CD4-positive, alpha-beta T cell treated with Interleukin-17A for 4 hours (primary cell): ENCODE results near the gene CTSF.
"Not testable (repeated sequence)": the region's sequence is repeated elsewhere in the genome, so short reads cannot be mapped to it uniquely, and the experiment has no call there.

Experiments used
- DNase-seq: peaks from one replicate; pipeline ENCODE4 v3.0.0-alpha.2; 2020; ENCODE audit warnings: mixed read lengths

CTSF gene

GRCh38 chr11:66589315-66589714 lies 20.9 kb upstream of the CTSF start:
- not testable (repeated sequence) for DNase-seq

- no peak for DNase-seq
These were observed 17.7 kb upstream of the CTSF start for GRCh38 chr11:66586136-66586535.

DNA sequence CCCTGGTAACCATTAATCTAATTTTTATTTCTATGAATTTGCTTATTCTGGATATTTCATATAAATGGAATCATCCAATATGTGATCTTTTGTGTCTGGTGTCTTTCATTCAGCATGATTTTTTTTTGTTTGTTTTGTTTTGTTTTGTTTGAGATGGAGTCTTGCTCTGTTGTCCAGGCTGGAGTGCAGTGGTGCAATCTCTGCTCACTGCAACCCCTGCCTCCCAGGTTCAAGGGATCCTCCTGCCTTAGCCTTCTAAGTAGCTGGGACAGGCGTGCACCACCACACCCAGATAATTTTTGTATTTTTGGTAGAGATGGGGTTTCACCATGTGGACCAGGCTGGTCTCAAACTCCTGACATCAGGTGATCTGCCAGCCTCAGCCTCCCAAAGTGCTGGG lies 17.0 kb upstream of the CTSF start:
- not testable (repeated sequence) for DNase-seq

DNA sequence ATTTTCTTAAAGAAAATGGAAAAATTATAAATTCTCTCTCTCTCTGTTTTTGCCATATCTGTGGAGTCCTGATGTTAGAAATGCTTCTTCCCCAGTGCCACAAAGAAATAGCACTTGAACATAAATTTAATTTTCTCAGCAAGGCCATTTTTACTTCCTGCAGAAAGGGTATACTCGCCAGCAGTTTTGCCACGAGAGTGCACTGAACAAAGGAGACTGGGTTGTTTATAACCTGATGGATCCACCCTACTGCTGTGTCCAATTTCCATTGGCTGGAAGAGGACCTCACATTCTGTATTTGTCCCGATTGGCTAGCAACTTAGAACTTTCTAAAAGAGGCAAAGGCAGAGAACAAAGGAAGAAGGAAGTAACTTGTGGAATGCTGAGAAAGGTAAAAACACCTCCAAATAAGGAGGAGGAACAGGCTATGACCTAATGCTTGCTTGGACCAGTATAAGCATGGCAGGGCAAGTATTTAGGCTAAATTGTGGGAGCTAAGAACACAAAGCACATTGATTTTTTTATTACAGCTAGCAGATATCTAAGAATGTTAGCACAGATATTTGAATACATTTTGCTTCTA lies 14.2 kb upstream of the CTSF start:
- not testable (repeated sequence) for DNase-seq

DNA sequence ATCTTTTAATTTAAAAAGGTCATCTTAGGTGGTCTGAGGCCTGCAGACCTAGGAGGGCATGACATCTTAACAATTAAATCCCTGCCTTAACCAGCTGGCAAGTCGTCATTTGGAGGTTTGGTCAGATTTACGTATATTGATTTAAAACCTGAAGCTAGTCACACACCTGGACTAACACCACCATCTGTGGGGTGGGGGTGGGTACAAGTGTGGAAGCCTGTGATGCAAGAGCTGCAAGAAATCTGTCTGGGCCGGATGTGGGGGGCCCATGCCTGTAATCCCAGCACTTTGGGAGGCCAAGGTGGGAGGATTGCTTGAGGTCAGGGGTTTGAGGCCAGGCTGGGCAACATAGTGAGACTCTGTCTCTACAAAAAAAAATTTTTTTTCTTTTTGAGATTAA lies 12.9 kb upstream of the CTSF start:
- no peak for DNase-seq

DNA sequence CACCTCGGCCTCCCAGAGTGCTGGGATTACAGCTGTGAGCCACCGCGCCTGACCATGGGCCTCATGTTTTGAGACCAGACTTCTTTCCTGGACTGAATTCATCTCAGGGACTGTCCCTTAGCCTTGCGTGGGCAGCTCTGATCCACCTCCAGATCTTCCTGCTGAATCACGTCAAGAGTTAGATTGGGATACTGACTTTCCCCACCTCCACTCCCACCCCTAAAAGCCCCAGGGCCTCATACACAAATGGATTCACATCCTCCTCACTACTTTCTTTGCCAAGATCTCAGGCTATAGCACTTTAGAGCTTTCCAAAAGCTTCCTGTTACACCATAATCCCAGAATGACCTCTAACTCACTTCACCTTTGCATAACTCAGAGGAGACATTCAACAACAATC lies 12.4 kb upstream of the CTSF start:
- DNase-seq, result no peak

DNA sequence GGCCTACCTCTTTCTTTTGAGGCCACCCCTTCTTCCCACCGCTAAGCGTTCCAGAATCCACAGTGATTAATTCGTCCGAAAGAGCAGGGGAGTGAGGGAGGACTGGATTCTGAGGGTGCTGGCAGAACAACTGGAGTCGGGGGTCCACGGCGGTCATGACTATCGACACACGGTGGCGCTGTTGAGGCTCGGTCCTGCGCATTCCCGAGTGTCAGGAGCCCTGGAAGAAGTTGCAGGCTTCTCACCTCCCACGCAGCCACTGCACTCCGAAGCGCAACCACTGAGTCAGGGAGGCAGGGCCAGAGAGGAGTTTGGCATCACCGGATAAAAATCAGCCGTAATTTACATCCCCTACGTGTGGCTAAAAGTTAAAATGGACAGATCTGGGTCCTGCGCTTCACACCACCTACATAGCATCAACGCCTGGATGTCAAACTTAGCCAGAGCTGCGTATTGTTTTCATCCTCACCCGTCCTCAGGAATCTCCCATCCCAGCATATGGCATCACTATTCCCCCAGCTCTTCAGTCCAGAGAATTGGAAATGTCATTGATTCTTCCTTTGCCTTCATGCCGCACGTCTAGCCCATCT lies 10.7 kb upstream of the CTSF start:
- DNase-seq, result peak; percentile 87

GRCh38 chr11:66570850-66571180 lies 2.4 kb upstream of the CTSF start:
- DNase-seq, result no peak

- no peak for DNase-seq
These were observed 1.9 kb upstream of the CTSF start for GRCh38 chr11:66570079-66570849.

GRCh38 chr11:66569076-66569475 lies 670 bp upstream of the CTSF start:
- DNase-seq, result no peak

- no peak for DNase-seq
These were observed 651 bp downstream of the CTSF start for GRCh38 chr11:66567787-66568123.

DNA sequence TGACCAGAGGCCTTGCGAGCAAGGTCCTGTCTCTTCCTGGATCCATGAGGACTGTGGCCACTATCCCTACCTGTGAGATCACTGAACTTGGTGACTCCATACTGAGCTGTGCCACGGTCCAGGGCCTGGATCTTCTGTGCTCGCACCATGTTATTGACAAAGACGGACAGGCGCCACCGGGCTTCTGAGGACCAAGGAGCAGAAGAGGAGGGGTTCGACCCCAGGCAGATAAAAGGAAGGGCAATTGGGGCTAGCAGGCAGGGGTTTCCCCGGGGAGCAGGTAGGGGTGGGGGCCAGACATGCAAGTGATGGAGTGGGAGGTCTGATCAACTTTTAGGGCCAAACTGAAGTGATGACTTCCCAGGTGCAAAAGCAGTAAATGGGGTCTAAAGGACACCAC lies 2.2 kb downstream of the CTSF start:
- DNase-seq, result no peak

GRCh38 chr11:66564984-66565383 lies 3.4 kb downstream of the CTSF start:
- no peak for DNase-seq

DNA sequence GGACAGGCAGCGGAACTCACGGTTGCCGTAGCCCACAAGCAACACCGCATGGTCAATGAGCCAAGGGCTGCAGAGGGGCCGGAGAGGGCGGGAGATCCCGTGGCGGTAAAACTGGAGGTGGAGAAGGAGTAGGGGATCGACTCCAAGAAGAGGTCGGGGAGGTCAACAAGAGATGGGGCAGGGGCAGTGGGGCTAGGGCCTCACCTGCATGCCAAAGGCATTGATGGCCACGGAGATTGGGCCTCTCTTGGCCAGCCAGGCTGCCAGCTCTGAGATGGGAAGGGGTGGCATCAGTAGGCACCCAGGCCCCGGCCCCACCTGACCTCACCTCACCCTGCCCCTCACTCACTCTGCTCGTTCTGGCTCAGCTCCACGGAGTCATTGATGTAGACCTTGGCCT lies 3.9 kb downstream of the CTSF start:
- DNase-seq, result no peak

GRCh38 chr11:66563832-66564231 lies 4.6 kb downstream of the CTSF start:
- no peak for DNase-seq

DNA sequence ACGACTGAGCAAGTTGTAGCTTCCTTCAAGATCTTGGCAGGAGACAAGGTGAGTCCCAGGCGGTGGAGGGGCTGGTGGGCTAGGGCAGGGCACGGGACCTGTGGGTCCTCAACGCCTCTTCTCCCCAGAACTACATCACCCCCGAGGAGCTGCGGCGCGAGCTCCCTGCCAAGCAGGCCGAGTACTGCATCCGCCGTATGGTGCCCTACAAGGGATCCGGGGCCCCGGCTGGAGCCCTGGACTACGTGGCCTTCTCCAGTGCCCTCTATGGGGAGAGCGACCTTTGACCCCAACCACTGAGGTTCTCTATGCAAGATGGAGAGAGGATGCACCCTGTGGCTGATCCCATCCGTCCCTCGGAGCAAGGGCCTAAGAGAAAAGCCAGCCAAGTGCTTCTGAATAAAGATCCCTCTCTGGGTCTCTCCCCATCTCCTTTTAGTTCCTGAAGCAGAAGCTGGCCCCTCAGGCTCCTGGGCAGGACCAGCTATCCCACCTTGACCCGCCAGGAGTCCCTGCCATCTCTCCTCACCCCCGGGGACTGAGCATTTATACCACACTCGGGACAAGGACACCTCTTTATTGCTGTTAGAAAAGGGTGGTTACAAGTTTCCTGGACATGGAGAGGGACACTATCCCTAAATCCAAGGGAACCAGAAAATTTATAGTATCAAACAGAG lies 5.4 kb downstream of the CTSF start:
- DNase-seq, result no peak

DNA sequence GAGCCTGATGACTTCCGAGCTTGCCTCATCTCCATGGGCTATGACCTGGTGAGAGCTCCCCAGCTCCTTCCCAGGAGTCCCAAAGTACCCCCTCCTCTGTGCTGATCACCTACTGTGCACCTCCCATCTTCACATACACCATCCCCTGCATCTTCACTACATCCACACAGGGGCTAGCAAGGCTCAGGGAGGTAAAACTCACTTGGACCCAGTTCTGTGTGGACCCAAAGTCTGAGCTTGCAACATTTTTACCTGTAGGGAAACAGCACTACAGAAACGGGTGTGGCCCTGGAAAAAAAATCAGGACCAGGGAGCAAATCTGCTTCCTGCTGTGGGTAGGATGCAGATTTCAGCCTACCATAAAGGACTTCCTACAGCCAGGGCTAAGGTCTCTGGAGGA lies 6.1 kb downstream of the CTSF start:
- no peak for DNase-seq

DNA sequence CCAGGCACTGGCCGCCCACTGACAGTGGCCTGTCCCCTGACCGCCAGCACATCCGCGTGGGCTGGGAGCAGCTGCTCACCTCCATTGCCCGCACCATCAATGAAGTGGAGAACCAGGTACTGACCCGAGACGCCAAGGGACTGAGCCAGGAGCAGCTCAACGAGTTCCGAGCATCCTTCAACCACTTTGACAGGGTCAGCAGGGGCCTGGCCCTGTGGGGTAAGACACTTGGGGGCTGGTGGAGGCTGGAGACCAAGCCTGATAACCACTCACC lies 6.5 kb downstream of the CTSF start:
- DNase-seq, result no peak

- no peak for DNase-seq
These were observed 7.0 kb downstream of the CTSF start for GRCh38 chr11:66561178-66561974.

GRCh38 chr11:66559866-66560676 lies 8.3 kb downstream of the CTSF start:
- no peak for DNase-seq

- DNase-seq, result peak; percentile 44
These were observed 9.1 kb downstream of the CTSF start for GRCh38 chr11:66559142-66559865.

- no peak for DNase-seq
These were observed 10.6 kb downstream of the CTSF start for GRCh38 chr11:66557733-66558326.
